Body of pancreas (tissue), 4 donors: ENCODE data around the gene OR14K1.
"Not testable (repeated sequence)": the region's sequence is repeated elsewhere in the genome, so short reads cannot be mapped to it uniquely, and the experiment has no call there.

Source experiments
- CTCF ChIP-seq, 7 experiments: fragments of 450-650 bp in 4 of 7; fragments of 200-600 bp in 3 of 7; sonication (generic) in 3 of 7; IDR thresholded peaks; one replicate each; pipeline ENCODE4 v1.5.1; 2016 to 2019; ENCODE audit warnings: antibody characterized with exemption in 7 of 7
- POLR2A ChIP-seq, 3 donors: fragments of 450-650 bp; IDR thresholded peaks; one replicate each; pipeline ENCODE4 v1.6.1; 2016; ENCODE audit warnings: antibody characterized with exemption in 3 of 3, mild to moderate bottlenecking in 2 of 3

- not testable (repeated sequence) for TF ChIP-seq POLR2A, CTCF (IDR thresholded peaks at IDR 0.05)
These were observed 3.9 kb downstream of the OR14K1 start for GRCh38 chr1:247742215-247742760.
